HG03280 (cell line): ENCODE results near the gene TRIO.
"Not testable (repeated sequence)": the region's sequence is repeated elsewhere in the genome, so short reads cannot be mapped to it uniquely, and the experiment has no call there.

Source experiments
- ATAC-seq: cut with Tn5 transposase; IDR thresholded peaks from one replicate; pipeline ENCODE4 v1.9.1; 2021; ENCODE audit warnings: mild to moderate bottlenecking, moderate library complexity; ENCODE audit not compliant: unreplicated experiment

Gene TRIO

GRCh38 chr5:14369780-14370179 lies 226.6 kb downstream of the TRIO start:
- no peak for ATAC-seq

GRCh38 chr5:14370386-14370785 lies 227.2 kb downstream of the TRIO start:
- ATAC-seq: no peak

GRCh38 chr5:14373685-14374084 lies 230.5 kb downstream of the TRIO start:
- ATAC-seq: no peak

- ATAC-seq: no peak
Measured at GRCh38 chr5:14374100-14374499, 231.0 kb downstream of the TRIO start.

- ATAC-seq: no peak
Measured at GRCh38 chr5:14376789-14377188, 233.6 kb downstream of the TRIO start.

- ATAC-seq: no peak
Measured at GRCh38 chr5:14379739-14380497, 236.8 kb downstream of the TRIO start.

GRCh38 chr5:14380712-14381111 lies 237.6 kb downstream of the TRIO start:
- ATAC-seq: no peak

GRCh38 chr5:14382640-14383039 lies 239.5 kb downstream of the TRIO start:
- no peak for ATAC-seq

GRCh38 chr5:14383923-14384322 lies 240.8 kb downstream of the TRIO start:
- no peak for ATAC-seq

- ATAC-seq: no peak
Measured at GRCh38 chr5:14385019-14385418, 241.9 kb downstream of the TRIO start.

- ATAC-seq: no peak
Measured at GRCh38 chr5:14386884-14387624, 243.9 kb downstream of the TRIO start.

GRCh38 chr5:14388741-14389140 lies 245.6 kb downstream of the TRIO start:
- ATAC-seq: no peak

GRCh38 chr5:14392552-14392951 lies 249.4 kb downstream of the TRIO start:
- not testable (repeated sequence) for ATAC-seq

GRCh38 chr5:14394365-14394764 lies 251.2 kb downstream of the TRIO start:
- no peak for ATAC-seq

- ATAC-seq: no peak
Measured at GRCh38 chr5:14395411-14395810, 252.3 kb downstream of the TRIO start.

- ATAC-seq: no peak
Measured at GRCh38 chr5:14396066-14396465, 252.9 kb downstream of the TRIO start.

GRCh38 chr5:14396737-14397136 lies 253.6 kb downstream of the TRIO start:
- ATAC-seq: no peak

- no peak for ATAC-seq
Measured at GRCh38 chr5:14397717-14398116, 254.6 kb downstream of the TRIO start.

GRCh38 chr5:14399054-14399692 lies 256.0 kb downstream of the TRIO start:
- ATAC-seq: no peak

- no peak for ATAC-seq
Measured at GRCh38 chr5:14400085-14400484, 256.9 kb downstream of the TRIO start.

GRCh38 chr5:14400611-14401010 lies 257.5 kb downstream of the TRIO start:
- ATAC-seq: no peak

GRCh38 chr5:14401639-14402038 lies 258.5 kb downstream of the TRIO start:
- no peak for ATAC-seq
